CMK (cell line): ENCODE data around the gene GHR.

Source experiments
- DNase-seq: peaks from one replicate; pipeline ENCODE4 v3.0.0-alpha.2; 2010; ENCODE audit warnings: low read depth

GHR gene

GRCh38 chr5:42604171-42604711, 181.0 kb downstream of the GHR start:
- DNase-seq, result no peak

GRCh38 chr5:42605490-42605889, 182.3 kb downstream of the GHR start:
- DNase-seq, result no peak

GRCh38 chr5:42606464-42606869, 183.2 kb downstream of the GHR start:
- DNase-seq, result no peak

GRCh38 chr5:42611437-42611836, 188.2 kb downstream of the GHR start:
- no peak for DNase-seq

- no peak for DNase-seq
Measured at GRCh38 chr5:42612750-42613366, 189.6 kb downstream of the GHR start.

- DNase-seq, result no peak
Measured at GRCh38 chr5:42614509-42614908, 191.3 kb downstream of the GHR start.

- no peak for DNase-seq
Measured at GRCh38 chr5:42620579-42621216, 197.5 kb downstream of the GHR start.

GRCh38 chr5:42621242-42621641, 198.0 kb downstream of the GHR start:
- DNase-seq, result no peak

GRCh38 chr5:42621662-42622061, 198.4 kb downstream of the GHR start:
- DNase-seq, result no peak

- DNase-seq, result no peak
Measured at GRCh38 chr5:42624912-42625311, 201.7 kb downstream of the GHR start.

GRCh38 chr5:42626462-42626861, 203.2 kb downstream of the GHR start:
- DNase-seq, result no peak

- no peak for DNase-seq
Measured at GRCh38 chr5:42628821-42629220, 205.6 kb downstream of the GHR start.

GRCh38 chr5:42629284-42629683, 206.0 kb downstream of the GHR start:
- no peak for DNase-seq

GRCh38 chr5:42631241-42631640, 208.0 kb downstream of the GHR start:
- no peak for DNase-seq

GRCh38 chr5:42632354-42632900, 209.2 kb downstream of the GHR start:
- no peak for DNase-seq

- no peak for DNase-seq
Measured at GRCh38 chr5:42634575-42634974, 211.3 kb downstream of the GHR start.

GRCh38 chr5:42636425-42636824, 213.2 kb downstream of the GHR start:
- DNase-seq, result no peak

GRCh38 chr5:42636946-42637345, 213.7 kb downstream of the GHR start:
- DNase-seq, result no peak

GRCh38 chr5:42638972-42639371, 215.7 kb downstream of the GHR start:
- DNase-seq, result no peak

GRCh38 chr5:42640835-42641234, 217.6 kb downstream of the GHR start:
- no peak for DNase-seq

GRCh38 chr5:42641336-42642005, 218.2 kb downstream of the GHR start:
- no peak for DNase-seq

- no peak for DNase-seq
Measured at GRCh38 chr5:42642006-42642405, 218.8 kb downstream of the GHR start.

- no peak for DNase-seq
Measured at GRCh38 chr5:42643360-42643759, 220.1 kb downstream of the GHR start.
